GM21360 (cell line): ENCODE measurements around the gene CORT.
A peak's percentile ranks its signal among the peaks of the same experiment; 100 is the strongest.
"Not testable (repeated sequence)": the region's sequence is repeated elsewhere in the genome, so short reads cannot be mapped to it uniquely, and the experiment has no call there.

Experiments
- ATAC-seq: cut with Tn5 transposase; IDR thresholded peaks from one replicate; pipeline ENCODE4 v1.9.1; 2021; ENCODE audit warnings: mild to moderate bottlenecking, moderate library complexity; ENCODE audit not compliant: unreplicated experiment

The CORT gene

GRCh38 chr1:10437052-10437451 lies 12.8 kb upstream of the CORT start:
- no peak for ATAC-seq

GRCh38 chr1:10438677-10439163 lies 11.1 kb upstream of the CORT start:
- no peak for ATAC-seq

GRCh38 chr1:10440305-10440704 lies 9.5 kb upstream of the CORT start:
- ATAC-seq = no peak

GRCh38 chr1:10440794-10441193 lies 9.0 kb upstream of the CORT start:
- ATAC-seq = no peak

- no peak for ATAC-seq
Measured at GRCh38 chr1:10444248-10444647, 5.6 kb upstream of the CORT start.

GRCh38 chr1:10444795-10445397 lies 4.9 kb upstream of the CORT start:
- no peak for ATAC-seq

- ATAC-seq = no peak
Measured at GRCh38 chr1:10446790-10447422, 2.9 kb upstream of the CORT start.

GRCh38 chr1:10450156-10450814 lies 454 bp downstream of the CORT start:
- no peak for ATAC-seq

GRCh38 chr1:10450836-10451235 lies 1.0 kb downstream of the CORT start:
- ATAC-seq = no peak

- no peak for ATAC-seq
Measured at GRCh38 chr1:10451287-10451686, 1.5 kb downstream of the CORT start.

GRCh38 chr1:10456048-10456447 lies 6.2 kb downstream of the CORT start:
- ATAC-seq = no peak

GRCh38 chr1:10456661-10457060 lies 6.8 kb downstream of the CORT start:
- ATAC-seq = no peak

- ATAC-seq = not testable (repeated sequence)
Measured at GRCh38 chr1:10457462-10457861, 7.6 kb downstream of the CORT start.

GRCh38 chr1:10457875-10458274 lies 8.0 kb downstream of the CORT start:
- ATAC-seq = no peak

GRCh38 chr1:10459184-10459583 lies 9.4 kb downstream of the CORT start:
- no peak for ATAC-seq

GRCh38 chr1:10467078-10467477 lies 17.2 kb downstream of the CORT start:
- ATAC-seq = no peak

GRCh38 chr1:10470043-10470442 lies 20.2 kb downstream of the CORT start:
- ATAC-seq = no peak

- no peak for ATAC-seq
Measured at GRCh38 chr1:10471411-10472219, 21.8 kb downstream of the CORT start.

- peak; percentile 71 for ATAC-seq
Measured at GRCh38 chr1:10472220-10473144, 22.7 kb downstream of the CORT start, which contains the start of gene DFFA. TSS of gene DFFA (minus strand) at chr1:10472529. CDS start at chr1:10472458, 71 bp downstream.

- no peak for ATAC-seq
Measured at GRCh38 chr1:10473145-10473765, 23.4 kb downstream of the CORT start.
